Suppressor macrophage treated with lipopolysaccharide for 1 hour (primary cell): ENCODE measurements around the gene EHD4.

Experiments
- DNase-seq, 3 donors: peaks; one replicate each; pipeline ENCODE4 v3.0.0-alpha.2; 2020 to 2022

Gene EHD4

DNA sequence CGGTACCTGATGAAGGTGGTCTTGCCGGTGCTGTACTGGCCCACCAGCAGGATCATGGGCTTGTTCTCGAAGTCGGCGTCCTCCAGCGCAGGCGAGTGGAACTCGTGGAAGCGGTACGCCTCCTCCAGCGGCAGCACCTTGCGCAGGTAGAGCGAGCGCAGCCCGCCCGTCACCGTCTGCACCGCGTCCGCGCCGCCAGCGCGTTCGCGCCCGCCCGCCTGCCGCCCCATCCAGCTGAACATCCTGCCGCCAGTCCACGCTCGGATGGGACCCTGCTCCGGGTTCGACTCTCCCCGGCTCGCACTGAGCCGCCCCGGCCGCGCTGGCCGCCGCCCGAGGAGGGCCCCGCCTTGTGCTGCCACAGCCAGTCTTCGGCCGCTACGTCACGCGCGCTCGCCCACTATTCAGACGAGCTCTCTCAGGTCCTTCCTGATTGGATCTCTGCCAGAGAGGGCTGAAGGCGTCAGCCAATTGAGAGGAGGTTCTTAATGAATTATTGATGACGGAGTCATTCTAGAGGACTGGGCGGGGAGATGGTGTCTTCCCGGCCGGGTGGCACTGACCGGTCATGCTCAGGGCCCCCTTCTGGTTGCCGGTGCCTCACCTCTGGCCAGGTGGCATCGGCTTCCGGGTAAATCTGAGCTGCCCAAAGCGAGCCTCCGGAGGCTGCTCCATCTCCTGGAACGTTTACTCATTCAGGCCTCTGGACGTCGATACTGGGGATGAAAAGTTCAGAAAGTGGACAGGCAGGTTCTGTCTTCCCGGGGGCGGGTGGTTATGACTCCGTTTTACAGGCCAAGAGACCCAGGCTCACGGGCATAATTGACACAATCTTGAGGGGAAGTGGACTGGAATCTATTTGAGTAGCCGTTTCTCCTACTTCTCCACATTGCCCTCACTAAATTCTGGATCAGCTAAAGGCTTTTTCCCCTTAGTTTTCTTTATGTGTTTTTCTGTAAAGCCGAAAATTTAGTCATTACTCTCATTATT is at the start of gene EHD4:
EHD4 (minus strand) TSS at position 305 of the 990 bp plus-strand sequence; CDS start at position 242, 63 bp downstream.
- peak; percentile 99 to 100 (median 100) for DNase-seq

DNA sequence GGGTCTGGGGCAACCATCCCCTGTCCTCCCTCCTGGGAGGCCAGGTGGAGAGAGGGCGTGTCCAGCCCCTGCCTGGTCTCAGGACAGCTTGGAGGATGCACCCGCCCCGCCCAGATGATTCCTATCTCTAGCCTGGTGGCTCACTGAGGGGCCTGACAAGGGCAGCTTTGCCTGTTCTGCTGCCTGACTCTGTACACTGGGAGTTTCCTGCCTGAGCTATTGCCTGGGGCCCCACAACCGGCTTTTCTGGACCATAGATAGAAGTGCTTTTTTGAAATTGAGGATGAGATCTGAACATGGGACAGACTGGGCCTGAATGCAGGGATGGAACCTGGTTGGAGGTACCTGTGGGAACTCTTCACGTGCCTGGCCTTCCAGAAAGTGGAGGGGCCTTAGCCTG is 49.2 kb upstream of the EHD4 start:
- no peak for DNase-seq

DNA sequence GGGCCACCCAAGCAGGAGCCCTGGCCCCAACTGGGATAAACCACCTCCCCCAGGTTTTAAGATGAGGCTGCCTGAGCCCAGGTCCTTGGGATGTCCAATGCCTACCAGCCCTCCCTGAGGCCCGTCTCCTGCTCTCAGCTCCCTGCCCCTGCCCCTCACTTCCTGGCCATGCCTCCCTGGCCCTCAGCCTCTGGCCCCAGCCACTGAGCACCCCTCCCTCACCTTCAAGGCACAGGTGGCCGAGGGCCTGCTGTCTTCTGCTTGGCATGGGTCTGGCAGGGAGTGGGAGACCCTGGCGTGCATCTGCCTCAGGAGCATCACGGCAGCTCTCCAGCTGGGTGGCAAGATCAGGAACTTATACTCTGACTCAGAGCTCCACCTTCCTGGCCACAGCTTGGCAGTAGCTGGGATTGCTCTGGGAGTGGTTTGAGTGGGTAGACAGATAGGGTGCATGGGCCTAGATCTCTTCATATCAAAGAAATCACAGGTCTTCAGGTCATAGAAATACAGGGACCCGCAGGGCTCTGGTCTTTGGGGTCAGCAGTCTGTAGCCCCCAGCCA is 48.4 kb upstream of the EHD4 start, which contains the start of gene PLA2G4E:
PLA2G4E (minus strand) TSS at position 330 of the 561 bp plus-strand sequence; CDS start at position 318, 12 bp downstream.
- no peak for DNase-seq

DNA sequence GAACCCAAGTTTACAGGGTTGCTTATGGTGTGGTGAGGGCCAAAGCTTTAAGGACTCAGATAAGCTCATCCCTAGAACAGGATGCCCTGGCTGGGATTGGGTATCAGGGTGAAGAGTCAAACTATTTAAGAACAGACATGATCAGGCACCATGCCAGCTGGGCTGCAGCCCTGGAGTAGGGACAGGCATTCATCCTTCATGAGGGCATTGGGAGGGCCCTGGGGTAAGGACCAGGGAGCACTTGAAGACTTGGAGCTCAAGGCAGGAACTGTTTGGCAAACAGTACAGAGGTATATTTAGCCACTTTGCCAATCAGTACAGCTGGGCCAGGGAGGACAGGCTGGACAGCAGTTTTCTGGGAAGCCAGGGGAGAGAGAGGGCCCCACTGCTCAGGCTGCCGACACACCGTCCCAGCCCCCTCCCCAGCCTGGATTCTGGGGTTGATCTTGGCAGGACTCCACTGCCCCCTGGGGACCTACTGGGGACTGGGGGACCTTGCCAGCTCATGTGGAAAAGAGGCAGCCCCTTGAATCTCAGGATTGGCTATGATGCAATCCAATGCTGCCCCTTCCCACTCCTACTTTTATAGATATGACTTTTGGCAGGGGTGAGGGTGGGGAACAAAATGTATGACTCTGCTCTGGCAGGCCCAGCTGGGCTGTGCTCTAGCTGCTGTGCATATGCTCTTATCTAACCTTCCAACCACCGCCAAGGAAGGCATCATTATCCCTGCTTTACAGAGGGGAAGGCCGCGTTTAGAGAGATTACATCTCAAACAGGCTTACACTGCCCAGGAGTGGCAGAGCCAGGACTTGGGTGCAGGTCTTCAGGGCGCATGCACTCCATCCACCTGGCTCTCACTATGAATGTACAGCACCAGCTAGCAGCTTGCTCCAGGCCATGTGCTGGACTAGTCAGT is 46.2 kb upstream of the EHD4 start:
- DNase-seq: no peak

DNA sequence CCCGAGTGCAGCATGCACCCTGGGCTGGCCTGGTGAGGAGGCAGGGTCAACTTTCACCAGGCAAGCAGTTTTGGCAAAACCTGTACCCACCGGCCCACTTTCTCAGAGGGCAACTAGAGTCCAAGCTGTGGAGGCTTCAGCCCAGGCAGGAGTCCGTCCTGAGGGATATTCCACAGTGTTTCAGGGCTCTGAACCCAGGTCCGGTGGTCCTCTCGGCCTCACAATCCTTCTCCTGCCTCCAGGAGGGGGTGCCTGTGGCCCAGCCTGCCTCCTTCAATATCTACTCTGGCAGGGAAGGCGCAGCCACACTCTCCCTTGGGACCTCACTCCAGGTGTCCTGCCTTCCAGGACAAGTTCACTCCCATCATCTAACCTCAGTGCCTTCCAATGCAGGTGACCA is 44.6 kb upstream of the EHD4 start:
- DNase-seq: no peak

DNA sequence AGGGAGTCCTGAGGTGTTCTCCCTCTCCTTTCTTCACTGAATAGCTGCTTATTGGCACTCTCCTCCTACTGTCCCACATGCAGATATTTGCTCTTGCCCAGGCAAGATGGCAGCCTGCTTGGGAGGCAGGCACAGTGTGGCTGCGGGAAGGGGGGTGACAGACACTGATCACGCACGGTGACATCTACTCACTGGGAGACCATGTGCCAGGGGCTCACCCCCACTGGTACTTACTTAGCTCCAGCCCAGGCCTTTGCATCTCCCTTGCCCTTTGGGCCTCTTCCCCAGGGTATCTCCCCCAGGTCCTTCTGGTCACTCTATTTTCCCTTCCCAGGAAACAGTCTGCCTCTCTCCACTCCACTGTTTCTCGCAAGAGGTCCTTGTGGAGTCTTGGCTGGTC is 42.0 kb upstream of the EHD4 start:
- DNase-seq: no peak

DNA sequence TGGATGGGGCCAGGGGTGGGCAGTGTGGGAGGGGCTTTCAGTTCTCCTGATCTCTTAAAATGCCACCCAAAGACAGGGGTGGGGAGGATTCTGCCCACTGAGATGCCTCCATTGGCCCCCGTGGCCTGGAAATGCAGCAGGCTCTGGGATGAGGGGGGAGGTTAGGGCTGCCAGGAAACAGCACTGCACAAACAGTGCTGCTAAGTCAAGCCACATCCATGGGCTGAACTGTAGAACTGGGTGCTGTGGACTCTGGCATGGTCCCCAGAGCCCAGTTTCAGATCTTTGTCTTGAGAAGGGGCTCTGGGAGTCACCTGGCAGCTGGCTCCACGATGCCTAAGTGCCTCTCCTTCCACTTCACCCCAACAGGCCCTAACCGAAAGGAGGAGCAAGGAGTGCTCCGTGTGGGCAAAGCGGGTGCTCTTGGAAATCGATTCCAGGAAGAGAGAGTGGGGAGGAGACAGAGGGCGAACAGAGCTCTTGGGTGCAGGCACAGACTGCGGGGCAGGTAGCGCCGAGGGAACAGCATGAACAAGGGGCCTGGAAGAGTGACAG is 40.6 kb upstream of the EHD4 start:
- DNase-seq: no peak

DNA sequence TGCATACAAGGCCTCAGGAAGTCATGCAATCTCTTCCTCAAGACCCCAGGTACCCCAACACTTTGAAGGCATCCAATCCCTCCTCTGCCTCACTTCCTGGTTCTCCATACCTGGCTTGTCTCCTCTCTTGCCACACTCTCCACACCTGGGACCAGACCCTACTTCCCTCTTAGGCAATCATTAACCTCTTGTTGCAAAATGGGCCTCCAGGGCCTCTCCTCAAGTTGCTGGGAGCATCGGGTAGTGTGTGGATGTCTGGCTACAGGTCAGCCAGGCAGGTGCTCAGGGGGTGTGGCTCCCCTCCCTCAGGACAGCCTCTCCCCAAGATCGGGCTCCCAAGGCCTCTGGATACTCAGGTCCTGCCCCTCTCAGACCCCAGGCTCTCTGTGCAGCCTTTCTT is 39.9 kb upstream of the EHD4 start:
- no peak for DNase-seq

DNA sequence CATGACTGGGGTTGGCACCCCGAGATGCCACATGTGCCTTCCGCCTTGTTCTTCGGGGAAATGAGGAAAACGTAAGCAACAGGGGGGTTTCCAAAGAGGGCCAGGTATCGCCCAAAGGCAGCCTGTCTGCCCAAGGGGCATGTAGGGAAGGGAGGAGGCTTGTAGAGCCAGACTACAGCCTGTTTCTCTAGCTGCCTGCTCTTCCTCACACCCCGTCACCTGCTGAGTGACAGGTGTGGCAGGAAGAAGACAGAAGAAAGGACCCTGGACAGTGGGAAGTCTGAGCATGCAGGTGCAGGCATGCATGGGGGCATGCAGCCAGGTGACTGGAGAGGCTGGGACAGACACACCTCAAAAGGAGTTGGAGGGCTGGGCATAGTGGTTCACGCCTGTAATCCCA is 38.7 kb upstream of the EHD4 start:
- DNase-seq: no peak

DNA sequence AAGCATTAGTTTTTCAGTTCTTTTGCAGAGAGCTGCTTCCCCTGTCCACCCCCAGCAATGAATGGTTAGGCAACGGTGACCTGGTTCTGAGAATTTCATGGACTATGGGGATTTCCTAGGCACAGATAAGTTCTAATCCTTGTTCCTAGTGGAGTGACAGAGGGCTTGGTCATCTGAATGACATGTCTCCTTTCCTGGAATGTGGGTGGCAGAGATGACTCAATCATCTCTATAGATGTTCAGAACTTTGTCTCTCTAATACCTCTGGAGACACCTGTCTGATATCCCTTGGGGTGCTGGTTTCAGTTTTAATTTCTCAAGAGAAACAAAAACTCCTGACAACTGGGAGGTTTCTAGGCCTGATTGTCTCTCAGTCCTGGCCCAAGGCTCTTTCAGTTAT is 38.1 kb upstream of the EHD4 start:
- peak; percentile 78 to 88 (median 81) for DNase-seq

DNA sequence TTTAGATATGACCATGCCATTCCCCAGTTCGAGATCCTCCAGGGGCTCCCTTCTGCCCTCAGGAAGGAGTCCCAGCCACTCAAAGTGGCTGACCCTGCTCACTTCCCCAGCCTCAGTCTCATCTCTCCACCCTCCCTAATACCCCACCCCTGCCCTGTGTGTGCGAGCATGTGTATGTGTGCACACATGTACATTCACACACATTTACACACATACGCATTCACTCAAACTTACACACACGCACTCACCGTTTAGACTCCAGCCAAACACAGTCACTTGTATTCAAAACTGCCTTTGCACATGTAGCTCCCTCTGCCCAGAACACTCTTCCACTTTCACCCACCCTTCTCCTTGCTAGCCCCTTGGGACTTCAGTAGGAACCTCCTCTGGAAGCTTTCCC is 37.1 kb upstream of the EHD4 start:
- DNase-seq: no peak

DNA sequence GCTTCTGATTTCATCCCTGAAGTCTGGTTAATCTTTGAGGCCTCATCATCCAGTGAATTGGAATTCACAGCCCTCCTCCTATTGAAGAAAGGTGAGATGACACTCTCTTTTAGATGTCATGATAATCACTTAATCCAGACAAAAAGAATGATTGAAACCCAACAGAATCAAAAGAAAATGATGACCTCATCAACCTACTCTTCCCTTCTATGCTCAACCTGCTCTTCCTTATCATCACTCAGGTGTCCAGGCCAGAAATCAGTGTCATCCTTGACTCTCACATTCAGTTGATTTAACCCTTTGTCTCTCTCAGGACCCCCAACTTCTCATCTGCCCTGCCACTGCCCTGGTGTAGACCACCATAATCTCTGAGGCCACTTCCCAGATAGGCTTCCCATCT is 36.7 kb upstream of the EHD4 start:
- no peak for DNase-seq

DNA sequence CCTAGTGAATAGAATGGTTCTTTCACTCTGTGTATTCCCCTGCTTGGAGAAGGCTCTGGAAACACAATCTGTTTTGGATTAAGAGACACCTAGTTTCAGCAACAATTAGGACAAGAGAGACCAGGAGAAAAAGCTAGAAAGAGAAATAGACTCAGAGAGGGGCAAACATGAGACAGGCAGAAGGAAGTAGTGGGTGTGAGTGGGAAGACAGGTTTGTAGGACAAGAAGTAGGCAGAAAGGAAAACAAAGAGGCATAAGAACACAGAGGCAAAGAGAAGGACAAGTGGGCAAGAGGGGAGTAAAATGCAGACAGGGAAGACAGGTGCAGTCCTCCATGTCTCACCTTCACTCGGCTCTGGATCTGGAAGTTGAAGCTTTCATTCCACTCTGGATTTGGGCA is 35.0 kb upstream of the EHD4 start:
- DNase-seq: peak in 1 of 3 donors; percentile 5

DNA sequence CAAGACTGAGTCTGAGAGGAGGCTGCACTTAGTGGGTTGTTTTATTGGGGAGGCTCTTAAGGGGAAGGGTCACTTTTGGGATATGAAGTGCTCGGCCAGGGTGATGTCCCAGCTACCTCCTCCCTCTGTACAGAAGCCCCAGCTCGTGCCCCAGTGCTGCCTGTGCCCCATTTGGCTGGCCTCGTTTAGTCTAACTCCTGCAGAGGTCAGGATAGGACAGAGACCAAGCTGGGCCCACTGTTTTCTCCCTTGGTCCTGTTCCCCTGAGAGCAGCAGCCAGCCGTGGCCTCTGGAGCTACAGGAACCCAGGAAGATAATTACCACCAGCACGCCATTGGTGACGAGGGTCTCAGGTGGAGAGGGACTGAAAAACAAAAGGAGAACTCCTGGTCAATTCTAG is 30.0 kb upstream of the EHD4 start:
- no peak for DNase-seq

DNA sequence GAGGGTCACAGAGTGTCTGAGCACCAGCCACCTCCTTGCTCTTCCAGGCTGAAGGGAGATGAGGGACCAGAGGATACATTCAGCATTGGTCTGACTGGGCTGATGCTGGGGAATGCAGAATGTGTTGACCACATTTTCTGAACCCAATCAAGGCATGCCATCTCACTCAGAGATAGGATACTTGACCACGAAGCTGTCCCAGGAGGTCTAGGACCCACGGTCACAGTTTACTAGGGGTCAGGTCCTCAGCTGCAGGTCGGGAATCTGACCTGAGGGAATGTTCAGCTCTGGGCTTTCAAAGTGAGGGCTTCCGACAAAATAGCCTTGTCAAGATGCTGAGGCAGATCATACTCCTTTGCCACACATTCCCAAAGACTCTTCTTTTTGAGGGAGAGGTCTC is 28.9 kb upstream of the EHD4 start:
- no peak for DNase-seq

DNA sequence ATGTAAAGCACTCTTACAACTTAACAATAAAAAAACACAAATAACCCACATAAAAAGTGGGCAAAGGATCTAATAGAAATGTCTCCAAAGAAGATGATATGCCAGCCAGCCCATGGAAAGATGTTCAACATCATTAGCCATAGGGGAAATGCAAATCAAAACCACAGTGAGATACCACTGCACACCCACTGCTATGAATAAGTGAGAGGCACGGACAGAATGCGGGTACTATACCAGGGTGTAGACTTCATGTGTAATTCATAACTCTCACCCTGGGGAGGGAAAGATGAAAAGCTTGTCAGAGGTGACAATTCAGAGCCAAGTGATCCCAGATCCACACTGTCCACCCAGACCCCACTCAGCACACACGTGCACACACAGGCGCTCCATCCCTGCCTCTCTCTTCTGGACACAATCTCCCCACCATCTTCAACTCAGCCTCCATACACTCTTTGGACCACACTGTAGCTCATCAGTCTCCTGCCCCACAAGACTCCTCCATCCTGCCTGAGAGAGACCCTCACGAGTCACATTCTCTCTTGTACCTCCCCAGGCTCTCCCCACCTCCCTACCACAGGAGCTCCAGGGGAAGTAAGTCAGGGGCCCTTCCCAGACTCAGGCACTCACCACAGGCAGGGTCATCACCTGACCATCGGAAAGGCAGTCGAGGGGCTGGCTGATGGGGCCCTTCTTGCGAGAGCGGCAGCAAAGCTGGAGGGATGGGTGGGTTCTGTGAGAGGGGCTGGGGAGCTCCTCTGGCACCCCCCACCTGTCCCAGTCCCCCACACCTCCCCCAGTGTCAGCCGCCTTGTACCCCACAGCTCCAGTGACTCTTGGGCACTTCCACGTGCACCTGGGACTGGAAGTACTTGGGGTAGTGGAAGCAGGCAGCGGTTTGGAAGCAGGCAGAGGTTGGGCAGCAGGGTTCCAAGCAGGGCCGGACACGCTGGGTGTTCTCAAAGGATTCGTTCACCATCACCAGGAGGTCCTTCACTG is 27.2 kb upstream of the EHD4 start:
- DNase-seq: no peak

DNA sequence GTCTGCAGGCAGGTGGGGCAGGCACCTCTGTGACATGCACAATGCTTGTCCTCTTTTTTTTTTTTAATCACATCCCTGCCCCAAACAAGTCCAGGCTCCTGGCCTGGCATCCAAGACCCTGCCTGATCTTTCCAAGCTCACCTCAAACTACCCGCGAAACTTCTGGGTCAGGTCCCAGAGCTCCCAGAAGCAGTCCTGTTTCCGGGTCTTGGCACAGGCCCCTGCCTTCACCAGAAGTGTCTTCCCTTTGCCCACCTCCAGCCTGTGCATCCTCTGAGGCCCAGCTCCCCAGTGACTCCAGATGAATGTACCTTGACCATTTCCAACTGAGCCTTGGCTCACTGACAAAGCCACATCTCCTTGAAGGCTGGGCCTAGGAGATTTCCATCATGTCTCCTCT is 25.5 kb upstream of the EHD4 start:
- DNase-seq: no peak

DNA sequence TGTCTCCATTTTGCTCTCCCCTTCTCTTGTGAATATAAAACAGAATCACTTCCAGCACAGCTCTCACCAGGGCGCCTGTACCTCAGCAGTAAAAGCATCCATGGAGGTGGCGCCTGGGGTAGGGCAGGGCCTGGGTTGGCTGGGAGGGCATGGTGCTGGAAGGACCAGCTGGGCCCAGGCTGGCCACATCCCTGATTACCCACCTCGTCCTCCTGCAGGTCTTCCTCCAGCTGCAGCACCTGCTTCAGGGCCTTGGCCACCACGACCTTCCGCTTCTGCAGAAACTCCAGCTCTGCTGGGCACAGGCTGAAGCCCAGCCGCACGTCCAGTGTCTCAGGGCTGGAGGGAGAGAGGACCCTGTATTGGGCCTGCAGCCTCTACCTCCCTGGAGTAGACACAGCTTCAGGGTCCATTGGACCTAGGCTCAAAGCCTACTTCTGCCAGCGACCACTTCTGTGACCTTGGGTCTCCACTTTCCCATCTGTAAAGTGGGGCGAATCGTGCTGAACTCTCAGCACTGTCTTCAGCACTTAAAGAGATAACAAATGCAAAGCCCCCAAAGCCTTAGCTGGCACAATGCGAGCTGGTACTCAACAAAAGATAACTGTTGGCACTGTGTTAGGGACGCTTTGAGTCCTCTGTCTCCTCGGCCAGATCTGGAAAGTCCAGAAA is 24.7 kb upstream of the EHD4 start:
- no peak for DNase-seq

DNA sequence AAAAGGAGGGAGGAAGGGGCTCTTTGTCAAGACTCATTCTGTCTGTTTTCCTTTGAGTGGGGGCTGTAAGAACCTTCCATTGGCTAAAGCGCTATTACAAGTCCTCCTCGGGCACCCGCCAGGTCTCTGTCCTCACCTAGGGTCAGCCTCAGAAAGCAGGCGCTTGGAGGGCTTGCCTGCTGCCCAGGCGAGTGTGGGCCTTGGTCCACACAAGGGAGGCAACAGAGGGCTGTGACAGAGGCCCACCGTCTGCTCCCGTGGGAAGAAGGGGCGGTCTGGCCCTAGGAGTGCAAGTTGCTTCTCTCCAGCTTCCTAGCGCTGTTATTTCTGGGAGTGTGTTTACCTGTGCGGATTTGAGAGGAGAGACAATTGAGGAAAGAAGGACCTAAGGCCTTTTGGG is 24.0 kb upstream of the EHD4 start:
- no peak for DNase-seq

DNA sequence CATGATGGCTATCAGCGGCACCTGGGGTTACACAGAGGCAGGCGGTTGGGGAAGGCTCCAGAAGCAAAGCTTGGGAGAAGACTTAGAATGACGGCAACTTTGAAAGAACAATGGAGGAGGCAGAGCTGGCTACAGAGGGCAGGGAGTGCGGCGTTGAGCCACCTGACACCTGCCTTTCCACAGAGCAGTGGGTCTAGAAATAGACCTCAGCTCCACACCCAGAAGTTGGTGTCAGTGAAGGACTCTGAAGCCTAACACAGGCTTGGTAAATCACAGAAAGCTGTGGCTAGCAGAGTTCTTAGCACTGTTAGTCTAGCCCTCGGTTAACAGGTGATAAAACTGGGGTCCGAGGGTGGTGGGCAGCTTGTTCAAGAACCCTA is 23.1 kb upstream of the EHD4 start:
- DNase-seq: no peak
